ENCODE data around the gene GRM7. TPM values are rescaled to one million over a fixed set of nuclear protein-coding genes. Genes with fewer than 3 reads are reported as not detected.

Gene GRM7
- total RNA-seq, 2 donors from 2014 or later: 1.1 to 1.3 TPM

DNA sequence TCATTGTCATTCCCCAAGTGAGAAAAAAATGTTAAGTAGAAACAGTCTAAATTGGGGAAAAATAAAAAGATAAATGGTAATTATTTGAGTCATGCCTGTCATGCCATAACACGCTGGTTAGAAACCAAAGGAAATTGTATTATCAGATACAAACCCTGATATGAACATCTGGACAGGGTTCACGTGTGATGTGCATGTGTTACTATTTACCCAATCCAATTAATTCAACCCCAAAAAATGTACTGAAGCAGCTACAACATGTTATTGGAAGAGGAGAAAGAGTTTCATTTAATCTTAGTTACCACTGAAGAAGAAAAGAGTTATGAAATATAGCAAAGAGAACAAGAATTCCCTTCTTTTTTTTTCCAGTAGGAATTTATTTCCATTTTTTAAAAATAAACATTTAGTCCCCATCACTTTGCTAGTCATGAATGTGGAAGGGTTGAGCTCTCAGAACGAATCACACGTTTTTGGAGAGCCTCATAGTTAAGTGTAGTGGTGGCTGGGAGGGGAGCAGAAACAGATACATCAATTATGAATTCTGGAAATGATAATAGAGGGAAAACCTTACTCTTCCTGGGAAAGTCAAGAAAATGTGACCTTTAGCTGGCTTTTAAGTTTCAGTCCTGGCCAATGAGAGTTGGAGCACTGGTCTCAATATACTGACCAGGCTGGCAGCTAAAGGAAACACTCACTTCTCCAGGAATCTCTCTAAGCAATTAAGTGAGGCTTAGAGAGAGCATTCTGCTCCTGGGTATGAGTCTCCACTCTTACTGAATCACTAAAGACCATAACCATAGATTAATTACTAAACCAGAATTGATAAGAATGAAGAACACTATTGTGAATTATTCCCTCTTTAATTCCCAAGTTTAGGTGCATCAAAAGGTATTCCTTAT is 796.5 kb downstream of the GRM7 start:
- intact Hi-C loops (cut with DNase I): loop anchor here in 1 of 2 donors (2.0 kb wide), 1 partner anchor 21 kb away; no protein-coding TSS in a partner anchor
- DNase-seq (ENCODE audit: low spot score): no peak

DNA sequence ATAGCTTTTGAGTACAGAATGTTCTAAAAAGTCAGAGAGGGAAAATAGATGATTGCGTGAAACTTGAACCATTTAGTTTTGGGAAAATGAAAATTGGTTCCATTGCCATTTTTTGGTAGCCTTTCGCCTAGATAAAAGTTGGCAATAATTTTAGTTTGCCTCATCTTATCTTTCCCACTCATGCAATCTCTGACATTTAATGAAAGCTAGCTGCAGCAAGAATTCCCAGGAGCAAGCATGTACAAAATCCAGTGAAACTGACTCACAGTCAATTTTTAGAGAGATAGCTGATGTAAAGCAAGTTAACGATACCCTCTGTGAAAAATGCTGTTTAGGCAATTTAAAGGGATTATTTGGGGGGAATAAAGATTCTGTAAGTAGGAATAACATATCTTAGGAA is 797.4 kb downstream of the GRM7 start:
- intact Hi-C loops (cut with DNase I): no loop called here
- no peak for DNase-seq (ENCODE audit: low spot score)

DNA sequence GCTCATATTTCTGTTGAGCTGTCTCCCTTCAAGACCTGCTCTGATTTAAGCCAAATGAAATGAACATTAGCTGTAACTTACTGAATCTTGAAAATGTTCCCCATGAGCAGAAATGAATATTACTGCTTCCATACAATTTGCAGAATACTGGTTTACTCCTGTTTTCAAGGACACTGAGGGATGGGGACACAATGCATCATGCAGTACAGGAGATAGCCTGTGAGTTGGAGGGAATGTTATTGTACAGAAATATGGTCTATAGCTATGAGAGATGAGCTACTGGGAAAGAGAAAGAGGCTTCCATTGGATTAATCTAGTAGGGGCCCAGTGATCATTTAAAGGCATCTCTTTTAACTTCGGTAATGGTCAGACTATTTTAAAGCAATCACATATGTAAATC is 798.2 kb downstream of the GRM7 start:
- no peak for DNase-seq (ENCODE audit: low spot score)
- intact Hi-C loops (cut with DNase I): no loop called here

DNA sequence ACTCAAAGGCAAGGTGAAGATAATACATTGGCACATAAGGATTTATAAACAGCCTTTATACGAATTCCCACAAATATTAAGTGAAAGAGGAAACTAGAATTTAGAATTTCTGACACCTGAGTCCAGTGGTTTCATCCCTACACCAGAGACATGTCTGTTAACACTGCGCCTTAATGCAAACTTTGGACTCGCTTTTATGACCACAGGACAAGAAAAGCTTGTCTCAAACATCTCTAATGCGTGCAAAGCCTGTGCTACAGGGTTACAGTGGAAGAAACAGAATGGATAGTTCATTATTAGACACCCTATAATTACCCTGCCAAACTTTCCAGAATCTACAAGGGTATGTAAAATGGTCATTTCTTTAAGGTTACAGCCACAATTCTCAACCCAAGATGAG is 802.9 kb downstream of the GRM7 start:
- DNase-seq (ENCODE audit: low spot score): no peak
- intact Hi-C loops (cut with DNase I): no loop called here

DNA sequence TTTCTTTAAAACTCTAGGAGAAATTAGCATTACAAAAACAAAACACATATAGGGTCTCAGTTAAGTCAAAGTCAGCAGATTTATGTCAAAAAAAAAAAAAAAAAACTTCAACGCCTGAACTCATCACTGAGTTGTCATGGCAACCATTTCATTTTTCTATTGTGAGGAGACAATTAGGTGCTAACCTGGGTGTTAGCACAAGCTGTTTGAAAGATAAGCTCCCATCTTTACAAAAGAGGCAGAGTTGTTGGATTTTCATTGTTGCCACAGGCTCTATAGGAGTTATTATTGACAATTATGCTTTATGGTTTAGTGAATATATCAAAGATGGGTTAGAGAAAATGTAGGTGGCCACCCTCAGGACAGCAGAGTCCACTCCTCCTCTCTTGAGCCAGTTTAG is 806.9 kb downstream of the GRM7 start:
- intact Hi-C loops (cut with DNase I): no loop called here
- no peak for DNase-seq (ENCODE audit: low spot score)

DNA sequence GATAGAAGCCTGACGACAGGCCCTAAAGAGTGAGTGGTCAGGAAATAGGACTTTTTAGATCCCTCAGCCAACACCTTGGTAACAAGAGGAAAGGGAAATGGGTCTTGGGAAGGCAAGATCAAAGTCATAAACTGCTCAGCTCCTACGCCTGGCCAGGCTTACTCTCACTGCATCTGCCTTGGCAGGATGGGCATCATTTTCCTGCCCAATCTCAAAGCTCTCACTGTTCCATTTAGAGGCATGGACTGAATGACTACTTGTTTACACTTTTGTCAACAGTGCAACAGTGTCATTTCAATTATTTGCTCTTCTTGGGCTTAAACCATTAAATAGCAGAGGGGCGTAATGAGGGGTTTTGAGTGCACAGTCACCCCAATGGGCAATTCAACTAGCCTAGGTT is 808.7 kb downstream of the GRM7 start:
- intact Hi-C loops (cut with DNase I): no loop called here
- no peak for DNase-seq (ENCODE audit: low spot score)

DNA sequence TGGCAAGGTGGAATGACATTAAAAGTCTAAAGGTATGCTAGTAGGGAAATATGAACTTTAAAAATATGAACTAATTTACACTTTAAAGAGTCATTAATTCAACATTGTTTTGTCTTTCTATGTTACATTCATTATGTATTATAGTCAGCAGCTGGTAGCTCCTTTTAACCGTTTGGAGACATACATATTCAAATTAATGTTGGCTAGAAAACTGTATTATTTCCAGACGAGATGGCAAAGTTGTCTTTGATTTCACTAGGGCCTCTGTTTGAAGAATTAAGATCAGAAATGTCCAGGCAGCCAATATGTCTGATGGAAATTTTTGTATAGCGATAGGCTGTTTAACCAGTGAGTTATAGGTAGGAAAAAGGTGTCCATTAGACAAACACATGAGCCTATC is 817.6 kb downstream of the GRM7 start:
- DNase-seq (ENCODE audit: low spot score): no peak
- intact Hi-C loops (cut with DNase I): no loop called here

DNA sequence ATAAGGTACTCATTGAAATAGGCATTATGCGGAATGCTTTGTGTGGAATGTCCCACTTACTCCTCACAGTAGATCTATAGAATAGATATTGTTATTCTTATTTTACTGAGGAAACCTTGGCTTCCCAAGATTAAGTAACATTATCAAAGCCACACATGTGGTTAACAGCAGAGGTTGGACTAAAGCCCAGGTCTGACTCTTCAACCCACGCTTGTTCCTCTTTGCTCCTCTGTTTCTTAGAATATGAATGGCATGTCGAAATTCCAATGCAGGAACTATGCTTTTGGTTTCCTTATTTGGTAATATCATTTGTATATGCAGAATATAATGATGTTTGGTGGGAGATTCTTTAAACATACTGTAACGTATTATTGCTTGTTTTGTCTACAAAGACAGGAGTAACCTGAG is 821.9 kb downstream of the GRM7 start:
- DNase-seq (ENCODE audit: low spot score): peak; percentile 83
- intact Hi-C loops (cut with DNase I): no loop called here

DNA sequence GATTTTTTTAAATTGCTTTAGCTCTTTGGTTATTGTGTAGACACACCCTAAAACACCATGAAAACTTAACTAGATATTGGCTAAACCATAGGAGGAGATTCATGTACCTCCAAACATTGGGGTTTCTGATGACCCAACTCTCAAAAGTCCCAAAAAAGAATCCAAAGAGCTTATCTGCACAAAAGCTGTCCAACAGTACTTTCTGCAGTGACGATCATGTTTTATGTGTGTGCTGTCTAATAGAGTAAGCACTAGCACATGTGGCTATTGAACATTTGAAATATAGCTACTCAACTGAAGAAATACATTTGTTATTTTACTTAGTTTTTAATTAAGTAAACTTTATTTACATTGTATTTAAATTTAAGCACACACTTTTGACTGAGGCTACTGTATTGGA is 822.5 kb downstream of the GRM7 start:
- intact Hi-C loops (cut with DNase I): no loop called here
- no peak for DNase-seq (ENCODE audit: low spot score)

DNA sequence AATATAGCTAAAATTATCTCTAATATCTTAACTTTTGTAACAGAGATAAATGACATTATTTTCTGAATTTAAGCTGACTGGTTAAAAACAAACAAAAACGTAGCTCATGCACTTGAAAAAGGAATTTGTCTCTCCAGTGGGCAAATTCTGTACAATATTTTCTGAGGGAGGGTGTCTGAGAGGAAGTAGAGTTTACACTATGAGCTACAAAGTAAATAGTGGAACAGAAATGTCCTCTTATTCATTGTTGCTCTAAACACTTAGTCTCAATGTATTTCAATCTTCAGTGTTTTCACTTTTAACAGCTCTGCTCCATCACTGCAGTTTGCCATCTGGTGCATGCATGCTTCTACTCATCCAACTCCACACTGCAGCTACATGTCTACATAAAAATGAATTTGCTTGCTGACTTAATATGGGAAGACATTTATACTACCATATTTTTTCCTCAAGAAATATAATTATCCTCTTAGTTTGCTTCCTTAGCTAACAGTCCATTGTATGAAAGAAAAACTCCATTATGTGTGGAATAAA is 823.3 kb downstream of the GRM7 start:
- intact Hi-C loops (cut with DNase I): no loop called here
- no peak for DNase-seq (ENCODE audit: low spot score)

DNA sequence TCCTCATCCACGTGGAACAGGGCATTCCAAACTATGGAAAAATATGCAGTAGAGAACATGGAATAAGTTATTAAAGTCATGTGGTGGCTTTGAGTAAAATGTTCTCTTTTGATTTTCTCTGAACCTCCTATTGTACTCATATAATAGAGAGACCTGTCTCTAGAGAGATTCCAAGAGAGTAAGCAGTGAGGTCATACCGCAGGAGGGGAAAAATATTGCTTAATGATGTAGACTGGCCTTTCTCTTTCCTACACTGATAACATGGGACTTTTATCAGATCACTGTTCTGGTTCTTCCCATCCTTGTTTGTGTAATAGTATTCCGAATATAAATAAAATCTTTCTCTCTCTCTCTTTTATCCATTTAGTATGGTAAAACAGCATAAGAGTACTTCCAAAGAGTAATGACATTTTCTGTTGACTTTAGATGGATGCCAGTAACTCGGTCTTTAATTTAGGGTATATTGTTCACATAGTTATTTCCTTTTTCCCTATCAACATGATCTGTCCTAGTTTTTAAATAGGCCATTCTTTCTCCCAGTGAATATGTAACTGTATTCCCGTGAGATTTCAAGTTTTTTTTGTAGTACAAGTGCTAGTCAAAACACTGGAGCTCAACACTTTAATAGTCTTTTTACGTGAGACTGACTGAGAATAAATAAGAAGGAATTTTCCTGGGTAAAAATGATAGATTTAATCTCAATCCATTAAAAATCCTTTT is 826.7 kb downstream of the GRM7 start:
- intact Hi-C loops (cut with DNase I): no loop called here
- no peak for DNase-seq (ENCODE audit: low spot score)

DNA sequence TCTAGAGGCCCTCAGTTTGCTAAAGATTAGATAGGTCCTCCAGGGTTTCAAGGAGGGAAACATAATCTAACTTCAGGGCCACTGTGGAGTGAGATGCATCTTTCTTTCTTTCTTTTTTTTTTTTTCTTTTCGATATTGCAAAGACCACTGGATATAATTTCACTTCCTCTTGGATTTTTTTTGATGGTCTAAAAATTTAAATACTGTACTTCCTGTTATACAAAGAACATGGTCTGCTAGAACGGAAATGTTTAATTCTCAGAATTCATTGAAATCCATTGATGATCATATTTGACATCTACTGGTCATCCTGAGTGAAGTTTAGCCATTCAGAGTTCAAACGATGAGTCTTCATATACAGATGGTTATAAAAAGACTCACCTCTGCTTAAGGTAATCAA is 832.0 kb downstream of the GRM7 start:
- DNase-seq (ENCODE audit: low spot score): no peak
- intact Hi-C loops (cut with DNase I): no loop called here

DNA sequence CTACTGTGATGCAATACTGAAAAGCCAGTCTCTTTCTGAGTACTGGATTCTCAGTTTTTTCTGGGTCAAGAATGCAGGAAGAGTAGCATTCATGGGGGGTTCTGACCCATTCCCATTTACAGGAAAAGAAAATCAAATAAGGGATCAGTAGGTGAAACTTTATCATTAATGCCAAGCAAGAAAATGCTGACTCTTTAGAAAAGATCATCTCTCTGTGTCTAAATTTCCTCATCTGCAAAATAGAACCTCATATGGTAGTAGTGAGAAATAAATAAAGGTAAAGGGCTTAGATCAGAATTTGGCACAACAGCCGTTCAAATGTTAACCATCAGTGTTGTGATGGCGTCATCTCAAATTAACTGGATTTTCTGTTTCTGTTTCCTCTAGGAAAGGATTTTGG is 833.1 kb downstream of the GRM7 start:
- no peak for DNase-seq (ENCODE audit: low spot score)
- intact Hi-C loops (cut with DNase I): no loop called here

DNA sequence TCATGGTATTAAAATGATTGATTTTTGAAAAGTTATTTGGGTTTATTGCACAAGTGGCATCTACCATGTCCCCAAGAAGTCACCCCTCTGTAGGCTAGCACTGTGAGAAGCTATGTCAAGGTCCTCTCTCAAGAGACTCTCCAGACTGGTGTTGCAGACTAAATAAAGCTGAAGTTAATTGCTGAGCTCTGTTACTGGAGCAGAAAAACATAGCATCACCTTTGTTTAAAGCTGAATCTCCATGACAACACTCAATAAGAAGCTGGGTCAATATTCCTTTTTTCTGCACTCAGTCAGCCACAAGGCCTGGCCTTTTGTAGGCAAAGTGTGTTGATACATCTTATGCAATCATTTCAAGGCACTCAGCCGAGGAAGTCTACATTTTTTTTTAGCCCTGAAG is 834.1 kb downstream of the GRM7 start:
- intact Hi-C loops (cut with DNase I): no loop called here
- DNase-seq (ENCODE audit: low spot score): no peak

DNA sequence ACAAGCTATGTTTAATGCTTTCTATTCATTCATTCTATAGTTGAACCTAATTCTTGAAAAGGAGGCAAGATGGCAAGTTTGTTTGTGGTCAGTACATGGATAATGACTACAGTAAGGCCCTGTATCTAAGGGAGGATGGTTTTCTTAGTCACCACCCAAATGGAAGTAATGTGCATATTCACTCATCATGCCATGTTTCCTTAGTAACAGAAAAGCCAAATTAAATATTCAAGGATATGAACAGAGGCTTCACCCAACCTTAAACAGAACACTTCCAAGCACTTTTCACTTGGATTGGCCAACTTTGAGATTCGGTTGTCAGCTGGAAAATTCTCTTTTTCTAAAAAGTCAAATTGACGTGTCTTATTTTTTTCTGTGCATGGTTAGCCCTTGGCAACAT is 835.4 kb downstream of the GRM7 start:
- intact Hi-C loops (cut with DNase I): no loop called here
- DNase-seq (ENCODE audit: low spot score): no peak

DNA sequence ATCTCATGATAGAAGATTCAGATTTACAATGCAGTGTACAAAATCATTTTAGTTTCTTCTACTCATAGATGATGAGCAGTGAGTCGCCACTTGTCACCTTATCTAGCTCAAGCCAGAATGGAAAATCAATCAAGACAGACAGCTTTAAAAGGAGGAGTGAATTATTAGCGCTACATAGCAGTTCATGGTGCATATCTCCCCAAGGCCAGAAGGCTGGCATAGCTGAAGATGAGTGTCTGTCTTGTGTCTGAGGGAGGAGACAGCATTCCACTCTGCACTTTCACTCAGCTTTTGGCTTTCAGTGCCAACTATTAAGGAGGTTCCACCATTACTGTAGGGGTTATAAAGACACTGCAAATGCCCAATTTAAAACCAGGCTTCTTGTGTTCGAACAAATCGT is 836.6 kb downstream of the GRM7 start:
- intact Hi-C loops (cut with DNase I): no loop called here

DNA sequence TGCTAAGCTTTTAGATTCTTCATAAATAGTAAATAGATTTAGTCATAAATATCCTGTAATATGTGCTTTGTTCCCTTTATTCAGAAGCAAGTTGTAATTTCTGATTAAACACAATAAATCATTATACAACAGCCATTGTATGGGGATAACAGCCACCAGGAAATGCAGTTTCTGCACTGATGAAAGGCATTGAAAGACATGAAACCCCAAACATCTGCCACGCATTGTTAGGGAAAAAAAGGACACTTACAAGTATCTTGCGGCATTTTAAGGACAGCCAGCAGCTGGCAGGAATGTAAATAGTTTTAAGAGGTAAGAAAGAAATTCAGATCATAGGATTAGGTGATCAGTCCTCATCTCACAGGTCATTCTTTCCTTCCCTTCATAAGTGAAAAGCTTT is 839.6 kb downstream of the GRM7 start:
- intact Hi-C loops (cut with DNase I): no loop called here
- no peak for DNase-seq (ENCODE audit: low spot score)

More for the DNA sequence above, 836.6 kb downstream of the GRM7 start:
- DNase-seq (ENCODE audit: low spot score): no peak

DNA sequence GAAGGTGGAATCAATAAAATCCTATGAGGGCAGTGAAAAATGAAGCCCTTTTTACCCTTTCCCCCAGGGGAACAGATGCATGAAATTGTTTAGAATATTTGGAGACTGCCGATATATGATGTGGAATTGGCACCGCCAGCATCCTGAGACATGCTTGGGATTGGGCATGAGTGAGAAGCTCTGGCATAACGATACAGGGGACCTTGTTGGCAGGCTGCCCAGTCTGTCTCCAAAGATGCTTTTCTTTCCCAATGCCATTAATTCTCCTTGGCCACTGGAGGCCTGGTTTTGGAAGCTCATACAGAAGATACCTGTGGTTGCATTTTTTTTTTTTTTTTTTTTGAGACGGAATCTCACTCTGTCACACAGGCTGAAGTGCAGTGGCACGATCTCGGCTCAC is 840.1 kb downstream of the GRM7 start:
- no peak for DNase-seq (ENCODE audit: low spot score)
- intact Hi-C loops (cut with DNase I): no loop called here

DNA sequence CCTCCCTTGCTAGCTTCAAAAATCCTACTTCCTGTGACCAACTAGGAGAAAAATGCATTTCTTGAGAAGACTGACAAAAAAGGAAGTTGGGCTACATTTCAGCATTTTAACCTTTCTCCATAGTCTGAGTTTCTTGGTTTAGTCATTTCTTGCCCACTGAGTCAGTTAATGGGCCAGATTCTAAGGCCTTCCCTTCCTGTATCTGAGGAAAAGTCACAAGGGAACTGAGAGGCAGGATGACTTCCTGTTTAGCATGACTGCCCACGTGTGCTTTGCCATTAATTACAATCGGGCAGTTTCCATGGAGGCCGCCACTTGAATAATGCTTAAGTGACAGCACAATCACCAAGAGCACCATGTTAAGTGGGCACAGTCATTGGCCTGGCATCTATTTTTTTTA is 846.3 kb downstream of the GRM7 start:
- DNase-seq (ENCODE audit: low spot score): no peak
- intact Hi-C loops (cut with DNase I): no loop called here

DNA sequence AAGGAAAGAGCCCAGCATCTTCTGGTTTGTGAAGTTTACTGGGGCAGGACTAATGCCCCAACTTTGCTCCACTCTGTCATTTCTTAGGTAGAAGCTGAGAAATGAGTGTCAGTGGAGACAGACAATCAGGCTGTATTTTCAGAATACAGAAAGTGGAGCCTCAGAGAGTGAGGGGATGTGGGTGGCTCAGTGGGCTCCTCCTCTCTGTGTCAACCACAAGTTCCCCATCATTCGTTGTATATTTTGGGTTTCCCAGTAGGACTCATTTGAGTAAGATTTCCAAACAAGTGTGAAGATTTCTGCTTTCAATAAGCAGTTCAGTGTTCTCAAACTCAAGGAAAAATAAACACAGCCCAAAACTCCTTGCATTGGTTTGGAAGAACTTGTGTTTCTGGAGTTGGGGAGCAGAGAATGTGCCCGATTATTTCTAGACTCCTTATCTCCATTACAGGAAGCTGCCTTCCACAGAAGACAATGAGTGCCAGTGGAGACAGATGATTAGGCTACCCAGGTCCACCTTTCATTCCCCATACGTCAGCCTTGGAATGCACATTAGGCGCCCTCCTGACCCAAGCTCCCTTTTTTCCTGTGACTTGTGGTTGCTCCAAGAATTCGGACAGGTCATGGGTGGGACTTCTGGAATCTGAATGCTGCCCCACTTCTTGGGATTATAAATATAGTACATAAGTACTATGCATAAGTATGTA is 848.6 kb downstream of the GRM7 start:
- intact Hi-C loops (cut with DNase I): no loop called here
- no peak for DNase-seq (ENCODE audit: low spot score)

Data from posterior vena cava (tissue), 2 donors.